Activated T-cell treated with anti-CD3 and anti-CD28 coated beads, Interleukin-2, amount 50 U/mL, for 1 hour (primary cell): ENCODE results near the gene OR10Z1.

Experiments
- DNase-seq: peaks from one replicate; pipeline ENCODE4 v3.0.0-alpha.2; 2020

The OR10Z1 gene

GRCh38 chr1:158604968-158605367 lies at the start of gene OR10Z1:
OR10Z1 (plus strand) TSS chr1:158605268; CDS start chr1:158606439, 1,171 bp downstream.
- DNase-seq: no peak

- no peak for DNase-seq
Observed at GRCh38 chr1:158559696-158560095, 45.4 kb upstream of the OR10Z1 start.

- no peak for DNase-seq
Observed at GRCh38 chr1:158563853-158564252, 41.2 kb upstream of the OR10Z1 start.

GRCh38 chr1:158564608-158565007 lies 40.5 kb upstream of the OR10Z1 start:
- no peak for DNase-seq

GRCh38 chr1:158570480-158570879 lies 34.6 kb upstream of the OR10Z1 start, which contains the start of gene OR6P1:
OR6P1 (minus strand) TSS chr1:158570580; CDS start chr1:158563604, 6,976 bp downstream.
- no peak for DNase-seq

- no peak for DNase-seq
Observed at GRCh38 chr1:158572226-158572625, 32.8 kb upstream of the OR10Z1 start.

GRCh38 chr1:158577561-158577960 lies 27.5 kb upstream of the OR10Z1 start:
- no peak for DNase-seq

- no peak for DNase-seq
Observed at GRCh38 chr1:158579733-158580132, 25.3 kb upstream of the OR10Z1 start, which contains the start of gene OR10X1. OR10X1 (minus strand) TSS chr1:158579899; CDS start chr1:158579899, 0 bp downstream.

GRCh38 chr1:158583962-158584361 lies 21.1 kb upstream of the OR10Z1 start:
- no peak for DNase-seq

GRCh38 chr1:158586942-158587341 lies 18.1 kb upstream of the OR10Z1 start:
- DNase-seq: no peak

GRCh38 chr1:158600735-158601134 lies 4.3 kb upstream of the OR10Z1 start:
- DNase-seq: no peak

GRCh38 chr1:158607296-158607695 lies 2.2 kb downstream of the OR10Z1 start:
- no peak for DNase-seq

- no peak for DNase-seq
Observed at GRCh38 chr1:158611916-158612315, 6.8 kb downstream of the OR10Z1 start.

- no peak for DNase-seq
Observed at GRCh38 chr1:158613764-158614163, 8.7 kb downstream of the OR10Z1 start.

GRCh38 chr1:158638146-158638545 lies 33.1 kb downstream of the OR10Z1 start:
- DNase-seq: no peak

GRCh38 chr1:158638904-158639303 lies 33.8 kb downstream of the OR10Z1 start:
- DNase-seq: no peak

- DNase-seq: no peak
Observed at GRCh38 chr1:158644449-158644848, 39.4 kb downstream of the OR10Z1 start.

GRCh38 chr1:158646465-158646864 lies 41.4 kb downstream of the OR10Z1 start:
- DNase-seq: no peak

- DNase-seq: no peak
Observed at GRCh38 chr1:158649052-158649451, 44.0 kb downstream of the OR10Z1 start.

- DNase-seq: no peak
Observed at GRCh38 chr1:158652721-158653334, 47.8 kb downstream of the OR10Z1 start.

GRCh38 chr1:158654086-158654485 lies 49.0 kb downstream of the OR10Z1 start:
- DNase-seq: no peak

GRCh38 chr1:158654571-158654970 lies 49.5 kb downstream of the OR10Z1 start:
- DNase-seq: no peak
